ENCODE results near the gene MVP.
A peak's percentile ranks its signal among the peaks of the same experiment; 100 is the strongest.
"Not testable (repeated sequence)": the region's sequence is repeated elsewhere in the genome, so short reads cannot be mapped to it uniquely, and the experiment has no call there.

Gene MVP

GRCh38 chr16:29815793-29816693, 4.2 kb upstream of the MVP start, which contains the start of gene PAGR1:
Gene PAGR1, plus strand, starts transcription at chr16:29816152. Its CDS starts 374 bp downstream, at chr16:29816526.
- DNase-seq = peak; percentile 99

GRCh38 chr16:29816694-29817441, 3.4 kb upstream of the MVP start:
- peak; percentile 47 for DNase-seq

GRCh38 chr16:29818082-29818481, 2.2 kb upstream of the MVP start:
- DNase-seq = no peak

GRCh38 chr16:29819506-29819905, 756 bp upstream of the MVP start:
- DNase-seq = no peak

GRCh38 chr16:29820730-29821642, 724 bp downstream of the MVP start:
- no peak for DNase-seq

GRCh38 chr16:29821643-29822115, 1.4 kb downstream of the MVP start:
- DNase-seq = no peak

GRCh38 chr16:29824589-29825144, 4.4 kb downstream of the MVP start:
- no peak for DNase-seq

GRCh38 chr16:29825145-29826044, 5.1 kb downstream of the MVP start:
- DNase-seq = no peak

GRCh38 chr16:29826342-29826695, 6.1 kb downstream of the MVP start:
- DNase-seq = no peak

- no peak for DNase-seq
Observed at GRCh38 chr16:29830774-29831173, 10.5 kb downstream of the MVP start.

GRCh38 chr16:29831490-29831889, 11.2 kb downstream of the MVP start:
- no peak for DNase-seq

GRCh38 chr16:29833219-29833618, 13.0 kb downstream of the MVP start:
- not testable (repeated sequence) for DNase-seq

GRCh38 chr16:29834079-29834478, 13.8 kb downstream of the MVP start:
- DNase-seq = no peak

GRCh38 chr16:29835926-29836325, 15.7 kb downstream of the MVP start:
- no peak for DNase-seq

GRCh38 chr16:29836623-29837022, 16.4 kb downstream of the MVP start:
- no peak for DNase-seq

GRCh38 chr16:29837841-29838240, 17.6 kb downstream of the MVP start:
- no peak for DNase-seq

GRCh38 chr16:29839822-29840221, 19.6 kb downstream of the MVP start:
- no peak for DNase-seq

- DNase-seq = no peak
Observed at GRCh38 chr16:29840240-29840639, 20.0 kb downstream of the MVP start.

GRCh38 chr16:29841631-29842030, 21.4 kb downstream of the MVP start:
- DNase-seq = no peak

GRCh38 chr16:29842732-29843346, 22.6 kb downstream of the MVP start:
- no peak for DNase-seq

GRCh38 chr16:29843931-29844330, 23.7 kb downstream of the MVP start:
- DNase-seq = no peak
